Measurements from ENCODE around the gene TLE3.

TLE3 gene

GRCh38 chr15:70097321-70098152 is at the start of gene TLE3:
Gene TLE3, minus strand, starts transcription at chr15:70097917. Its CDS starts 1,119 bp downstream, at chr15:70096798.
- H3K79me2 ChIP-seq (ENCODE audit: insufficient read depth, low read length): peaks cover 9% of the 10 kb centered on the region; the same call in 1 of the 2 replicates
- no peak for TF ChIP-seq CTCF (IDR thresholded peaks at IDR 0.05; ENCODE audit: insufficient read depth, low read length, poor library complexity, severe bottlenecking)
- no peak for TF ChIP-seq EZH2phosphoT487 (conservative IDR thresholded peaks at IDR 0.05; ENCODE audit: low read length)
- peak within 1 kb of the TSS; percentile 81 for H3K9ac ChIP-seq (ENCODE audit: low read length)
- no peaks in the 10 kb centered on the region for H4K20me1 ChIP-seq (ENCODE audit: low read depth, low read length)
- peak within 1 kb of the TSS; percentile 61 for H2AFZ ChIP-seq (ENCODE audit: low read depth, low read length, severe bottlenecking)
- no peaks in the 10 kb centered on the region for H3K9me2 ChIP-seq (replicated peaks; ENCODE audit: insufficient read depth, low read length)
- H3K4me2 ChIP-seq (ENCODE audit: low read depth, low read length, poor library complexity, severe bottlenecking): peak within 1 kb of the TSS; percentile 68
- peaks cover 11% of the 10 kb centered on the region; the same call in 1 of the 2 replicates for H3K36me3 ChIP-seq (ENCODE audit: low read length)
- no peaks in the 10 kb centered on the region for H3K9me3 ChIP-seq (ENCODE audit: insufficient read depth, low read length)
- peak within 1 kb of the TSS; percentile 68 for H3K4me3 ChIP-seq (ENCODE audit: insufficient read depth, low read length, poor library complexity, severe bottlenecking)
- H3K27me3 ChIP-seq (ENCODE audit: low read length): no peaks in the 10 kb centered on the region
- H3F3A ChIP-seq (ENCODE audit: insufficient read depth): peaks cover 13% of the 10 kb centered on the region
- peak within 1 kb of the TSS; percentile 84 for H3K27ac ChIP-seq (ENCODE audit: low read depth, low read length)

- Histone ChIP-seq H3K4me2 (ENCODE audit: low read depth, low read length, poor library complexity, severe bottlenecking) (no peak overlapping the region), H3K9me3 (ENCODE audit: insufficient read depth, low read length) (no peaks in the 10 kb centered on the region)
These were observed 49.6 kb upstream of the TLE3 start for GRCh38 chr15:70147178-70147760.

DNA sequence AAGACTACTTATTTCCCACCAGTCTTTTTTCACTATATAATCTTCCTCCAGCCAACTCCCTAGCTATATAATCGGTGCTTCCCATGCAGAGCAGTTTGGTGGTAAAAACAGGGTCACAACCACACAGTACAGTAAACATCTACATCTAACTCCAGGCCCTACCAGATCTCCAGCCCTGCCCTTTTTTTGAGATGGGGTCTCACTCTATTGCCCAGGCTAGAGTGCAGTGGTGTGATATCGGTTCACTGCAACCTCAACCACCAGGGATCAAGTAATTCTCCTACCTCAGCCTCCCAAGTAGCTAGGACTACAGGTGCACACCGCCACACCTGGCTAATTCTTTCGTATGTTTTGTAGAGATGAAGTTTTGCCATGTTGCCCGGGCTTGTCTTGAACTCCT is 49.1 kb upstream of the TLE3 start:
- no peak overlapping the region for H3K9ac ChIP-seq (ENCODE audit: low read length)

More at GRCh38 chr15:70147178-70147760, 49.6 kb upstream of the TLE3 start:
- Histone ChIP-seq H3K27ac (ENCODE audit: low read depth, low read length) (no peak overlapping the region), H3K27me3 (ENCODE audit: low read length) (no peaks in the 10 kb centered on the region), H3K36me3 (ENCODE audit: low read length) (no peaks in the 10 kb centered on the region), H3K79me2 (ENCODE audit: insufficient read depth, low read length) (no peaks in the 10 kb centered on the region), H3K9me2 (replicated peaks; ENCODE audit: insufficient read depth, low read length) (no peaks in the 10 kb centered on the region), H4K20me1 (ENCODE audit: low read depth, low read length) (no peaks in the 10 kb centered on the region), H3K9ac (ENCODE audit: low read length) (no peak overlapping the region), H3F3A (ENCODE audit: insufficient read depth) (no peaks in the 10 kb centered on the region), H2AFZ (ENCODE audit: low read depth, low read length, severe bottlenecking) (no peak overlapping the region), H3K4me3 (ENCODE audit: insufficient read depth, low read length, poor library complexity, severe bottlenecking) (no peak overlapping the region)
- no peak for TF ChIP-seq CTCF (IDR thresholded peaks at IDR 0.05; ENCODE audit: insufficient read depth, low read length, poor library complexity, severe bottlenecking)
- no peak for TF ChIP-seq EZH2phosphoT487 (conservative IDR thresholded peaks at IDR 0.05; ENCODE audit: low read length)

DNA sequence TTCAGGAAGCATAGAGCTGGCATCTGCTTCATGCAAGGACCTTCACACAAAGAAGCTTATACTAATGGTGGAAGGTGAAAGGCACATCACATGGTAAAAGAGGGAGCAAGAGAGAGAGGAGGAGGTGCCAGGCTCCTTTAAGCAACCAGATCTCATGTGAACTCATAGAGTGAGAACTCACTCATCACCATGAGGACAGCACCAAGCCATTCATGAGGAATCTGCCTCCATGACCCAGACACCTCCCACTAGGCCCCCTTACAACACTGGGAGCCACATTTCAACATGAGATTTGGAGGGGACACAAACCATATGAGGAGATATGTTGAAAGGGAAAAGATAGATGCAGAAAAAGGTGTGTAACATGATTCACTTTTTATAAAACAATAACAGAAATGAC is 48.4 kb upstream of the TLE3 start:
- no peaks in the 10 kb centered on the region for H4K20me1 ChIP-seq (ENCODE audit: low read depth, low read length)
- no peaks in the 10 kb centered on the region for H3K79me2 ChIP-seq (ENCODE audit: insufficient read depth, low read length)
- no peak overlapping the region for H3K4me2 ChIP-seq (ENCODE audit: low read depth, low read length, poor library complexity, severe bottlenecking)
- H3K4me3 ChIP-seq (ENCODE audit: insufficient read depth, low read length, poor library complexity, severe bottlenecking): no peak overlapping the region
- H3K36me3 ChIP-seq (ENCODE audit: low read length): no peaks in the 10 kb centered on the region
- TF ChIP-seq EZH2phosphoT487 (conservative IDR thresholded peaks at IDR 0.05; ENCODE audit: low read length) (no peak), CTCF (IDR thresholded peaks at IDR 0.05; ENCODE audit: insufficient read depth, low read length, poor library complexity, severe bottlenecking) (no peak)
- no peaks in the 10 kb centered on the region for H3K9me2 ChIP-seq (replicated peaks; ENCODE audit: insufficient read depth, low read length)
- H2AFZ ChIP-seq (ENCODE audit: low read depth, low read length, severe bottlenecking): no peak overlapping the region
- no peaks in the 10 kb centered on the region for H3K9me3 ChIP-seq (ENCODE audit: insufficient read depth, low read length)
- H3K27ac ChIP-seq (ENCODE audit: low read depth, low read length): no peak overlapping the region
- no peaks in the 10 kb centered on the region for H3F3A ChIP-seq (ENCODE audit: insufficient read depth)
- no peak overlapping the region for H3K9ac ChIP-seq (ENCODE audit: low read length)
- no peaks in the 10 kb centered on the region for H3K27me3 ChIP-seq (ENCODE audit: low read length)

More for the DNA sequence above, 49.1 kb upstream of the TLE3 start:
- no peak overlapping the region for H3K4me2 ChIP-seq (ENCODE audit: low read depth, low read length, poor library complexity, severe bottlenecking)
- no peak overlapping the region for H3K4me3 ChIP-seq (ENCODE audit: insufficient read depth, low read length, poor library complexity, severe bottlenecking)
- H3K27me3 ChIP-seq (ENCODE audit: low read length): no peaks in the 10 kb centered on the region
- no peaks in the 10 kb centered on the region for H3K36me3 ChIP-seq (ENCODE audit: low read length)
- no peaks in the 10 kb centered on the region for H3K9me3 ChIP-seq (ENCODE audit: insufficient read depth, low read length)
- H3K9me2 ChIP-seq (replicated peaks; ENCODE audit: insufficient read depth, low read length): no peaks in the 10 kb centered on the region
- no peak overlapping the region for H2AFZ ChIP-seq (ENCODE audit: low read depth, low read length, severe bottlenecking)
- no peak overlapping the region for H3K27ac ChIP-seq (ENCODE audit: low read depth, low read length)
- H3F3A ChIP-seq (ENCODE audit: insufficient read depth): no peaks in the 10 kb centered on the region
- H3K79me2 ChIP-seq (ENCODE audit: insufficient read depth, low read length): no peaks in the 10 kb centered on the region
- no peak for TF ChIP-seq EZH2phosphoT487 (conservative IDR thresholded peaks at IDR 0.05; ENCODE audit: low read length)
- no peaks in the 10 kb centered on the region for H4K20me1 ChIP-seq (ENCODE audit: low read depth, low read length)
